ENCODE results near the gene TRIM24.
A peak's percentile ranks its signal among the peaks of the same experiment; 100 is the strongest.

The TRIM24 gene

GRCh38 chr7:138553805-138554204 lies 93.7 kb downstream of the TRIM24 start:
- no peak overlapping the region for H3K27ac ChIP-seq
- no peak for TF ChIP-seq ZFX (IDR thresholded peaks at IDR 0.05)
- TF ChIP-seq CTCF (conservative IDR thresholded peaks at IDR 0.05): no peak

GRCh38 chr7:138554674-138555073 lies 94.6 kb downstream of the TRIM24 start:
- H3K27ac ChIP-seq: no peak overlapping the region
- no peak for TF ChIP-seq ZFX (IDR thresholded peaks at IDR 0.05)
- no peak for TF ChIP-seq CTCF (conservative IDR thresholded peaks at IDR 0.05)

GRCh38 chr7:138555684-138556083 lies 95.6 kb downstream of the TRIM24 start:
- TF ChIP-seq ZFX (IDR thresholded peaks at IDR 0.05) (no peak), CTCF (conservative IDR thresholded peaks at IDR 0.05) (no peak)
- H3K27ac ChIP-seq: no peak overlapping the region

- no peak for TF ChIP-seq ZFX (IDR thresholded peaks at IDR 0.05)
- no peak for TF ChIP-seq CTCF (conservative IDR thresholded peaks at IDR 0.05)
- no peak overlapping the region for H3K27ac ChIP-seq
These were observed 96.9 kb downstream of the TRIM24 start for GRCh38 chr7:138556771-138557484.

- no peak overlapping the region for H3K27ac ChIP-seq
- no peak for TF ChIP-seq CTCF (conservative IDR thresholded peaks at IDR 0.05)
- no peak for TF ChIP-seq ZFX (IDR thresholded peaks at IDR 0.05)
These were observed 99.4 kb downstream of the TRIM24 start for GRCh38 chr7:138559448-138559847.

- TF ChIP-seq ZFX (IDR thresholded peaks at IDR 0.05) (no peak), CTCF (conservative IDR thresholded peaks at IDR 0.05) (no peak)
- H3K27ac ChIP-seq: peak overlapping the region; percentile 69
These were observed 103.7 kb downstream of the TRIM24 start for GRCh38 chr7:138563808-138564207.

- TF ChIP-seq ZFX (IDR thresholded peaks at IDR 0.05) (no peak), CTCF (conservative IDR thresholded peaks at IDR 0.05) (no peak)
- peak overlapping the region; percentile 69 for H3K27ac ChIP-seq
These were observed 104.3 kb downstream of the TRIM24 start for GRCh38 chr7:138564365-138564764.
